SH-SY5Y (cell line): Measurements from ENCODE around the gene NDRG4.

ENCODE experiments used
- GATA2 ChIP-seq: IDR thresholded peaks from 2 replicates; pipeline ENCODE4 v1.6.1; 2011; ENCODE audit warnings: mild to moderate bottlenecking, low read depth, low read length
- GATA3 ChIP-seq: IDR thresholded peaks from 2 replicates; pipeline ENCODE4 v1.6.1; 2011; ENCODE audit warnings: low read depth, mild to moderate bottlenecking, low read length, moderate library complexity

DNA sequence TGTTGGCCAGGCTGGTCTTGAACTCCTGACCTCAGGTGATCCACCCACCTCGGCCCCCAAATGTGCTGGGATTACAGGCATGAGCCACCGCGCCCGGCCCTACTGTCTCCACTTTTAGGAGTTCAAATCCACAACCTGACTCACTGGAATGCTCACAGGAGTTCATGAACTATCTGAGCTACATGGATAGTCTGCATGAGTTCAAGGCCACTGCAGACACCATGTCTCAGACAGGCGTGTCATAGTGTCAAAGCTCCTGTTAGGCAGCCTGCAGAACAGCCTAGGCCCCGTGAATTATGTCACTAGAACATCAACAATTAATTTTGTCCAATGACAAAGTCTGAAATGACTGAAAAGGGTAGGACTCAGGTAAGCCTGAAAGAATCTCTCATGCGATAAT lies 38.3 kb upstream of the NDRG4 start:
- TF ChIP-seq GATA2 = no peak
- TF ChIP-seq GATA3 = no peak
